OCI-LY3 (cell line): ENCODE results near the gene GGTLC1.

Experiments used
- CTCF ChIP-seq: fragments of 200-600, 300-600 bp; sonication (generic); IDR thresholded peaks from 2 replicates; pipeline ENCODE4 v1.5.1; 2014; ENCODE audit warnings: antibody characterized with exemption, low read length, low read depth
- EZH2phosphoT487 ChIP-seq: fragments of 200-600 bp; shearing (Covaris generic); IDR thresholded peaks from 2 replicates; pipeline ENCODE4 v1.6.1; 2018; ENCODE audit warnings: antibody characterized with exemption, mixed run types, low read depth

DNA sequence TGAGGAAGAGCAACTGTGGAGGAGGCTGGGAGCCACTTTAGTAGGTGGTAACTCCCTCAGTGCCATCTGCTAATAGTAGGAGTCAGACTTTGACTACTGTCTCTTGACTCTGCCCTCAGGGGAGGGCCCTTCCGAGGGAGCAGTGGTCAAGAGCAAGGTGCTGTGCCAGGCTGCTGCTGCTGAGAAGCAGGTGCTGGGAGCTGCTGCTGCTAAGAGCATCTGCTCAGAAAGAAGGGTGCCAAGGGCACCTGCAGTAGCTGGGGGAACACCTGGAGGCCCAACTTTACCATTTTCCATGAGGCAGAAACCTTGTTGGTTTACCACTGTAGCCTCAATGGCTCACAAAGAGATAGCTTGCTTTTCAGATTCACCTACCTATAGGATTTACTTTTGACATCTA lies 18.5 kb downstream of the GGTLC1 start:
- TF ChIP-seq CTCF (no peak), EZH2phosphoT487 (no peak)
